HG03432 (cell line): ENCODE measurements around the gene NIPAL3.
"Not testable (repeated sequence)": the region's sequence is repeated elsewhere in the genome, so short reads cannot be mapped to it uniquely, and the experiment has no call there.

ENCODE experiments used
- ATAC-seq: cut with Tn5 transposase; IDR thresholded peaks from one replicate; pipeline ENCODE4 v1.9.1; 2021; ENCODE audit warnings: mild to moderate bottlenecking, moderate library complexity; ENCODE audit not compliant: unreplicated experiment

NIPAL3 gene

DNA sequence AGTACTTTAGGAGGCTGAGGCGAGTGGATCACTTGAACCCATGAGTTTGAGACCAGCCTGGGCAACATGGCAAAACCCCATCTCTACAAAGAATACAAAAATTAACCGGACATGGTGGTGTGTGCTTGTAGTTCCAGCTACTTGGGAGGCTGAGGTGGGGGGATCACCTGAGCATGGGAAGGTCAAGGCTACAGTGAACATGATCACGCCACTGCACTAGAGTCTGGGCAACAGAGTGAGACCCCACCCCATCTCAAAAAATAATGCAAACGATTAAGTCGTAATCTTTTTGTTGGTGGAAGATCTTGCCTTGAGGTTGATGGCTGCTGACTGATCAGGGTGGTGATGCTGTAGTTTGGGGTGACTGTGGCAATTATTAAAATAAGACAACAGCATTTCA, 93.3 kb downstream of the NIPAL3 start:
- no peak for ATAC-seq

DNA sequence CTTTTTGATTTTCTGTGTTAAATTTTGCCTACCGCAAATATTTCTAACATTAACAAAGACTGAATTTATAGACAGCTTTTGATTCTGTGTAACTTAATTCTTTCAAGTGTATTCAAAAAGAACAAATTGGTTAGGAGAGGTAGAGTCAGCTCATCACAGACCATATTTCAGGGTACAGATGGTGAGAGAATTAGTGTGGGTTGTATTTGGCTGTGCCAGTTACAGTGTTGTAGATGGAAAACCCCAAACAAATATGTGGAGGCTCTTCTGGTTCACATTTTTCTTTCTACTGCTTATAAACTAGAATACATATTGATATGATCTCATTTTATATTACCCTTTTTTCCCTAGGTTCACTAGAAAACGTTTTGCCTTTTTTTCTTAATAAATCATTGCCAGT, 98.1 kb downstream of the NIPAL3 start:
- no peak for ATAC-seq

DNA sequence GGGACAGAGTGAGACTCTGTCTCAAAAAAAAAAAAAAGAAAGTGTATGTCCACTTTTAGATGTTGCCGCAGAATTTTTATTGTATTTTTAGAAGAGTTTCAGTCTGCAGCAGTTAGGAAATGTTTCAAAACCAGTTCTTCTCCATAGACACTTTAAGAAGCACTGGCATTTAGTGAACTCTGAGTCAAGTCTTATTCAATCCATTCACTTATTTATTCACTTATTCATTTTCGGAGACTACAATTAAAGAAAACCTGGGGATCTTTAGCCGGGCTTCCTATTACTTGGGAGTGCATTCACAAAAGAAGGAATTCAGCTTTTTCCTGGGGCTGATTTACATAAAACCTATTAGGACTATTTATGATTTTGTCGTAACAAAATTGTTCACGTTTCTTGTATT, 99.3 kb downstream of the NIPAL3 start:
- ATAC-seq, result no peak

DNA sequence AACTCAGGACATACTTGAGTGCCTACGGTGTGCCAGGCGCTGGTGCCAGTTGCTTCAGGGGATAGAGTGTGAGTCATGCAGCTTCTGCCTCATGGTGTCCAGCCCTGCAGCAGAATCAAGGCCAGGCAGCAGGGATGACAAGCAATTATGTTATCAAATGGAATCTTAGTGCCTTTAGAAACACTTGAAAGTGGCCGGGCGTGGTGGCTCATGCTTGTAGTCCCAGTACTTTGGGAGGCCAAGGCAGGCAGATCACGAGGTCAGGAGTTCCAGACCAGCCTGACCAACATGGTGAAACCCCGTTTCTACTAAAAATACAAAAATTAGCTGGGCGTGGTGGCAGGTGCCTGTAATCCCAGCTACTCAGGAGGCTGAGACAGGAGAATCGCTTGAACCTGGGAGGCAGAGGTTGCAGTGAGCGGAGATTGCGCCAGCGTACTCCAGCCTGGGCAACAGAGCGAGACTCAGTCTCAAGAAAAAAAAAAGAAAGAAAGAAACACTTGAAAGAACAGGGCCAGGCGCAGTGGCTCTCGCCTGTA, 100.1 kb downstream of the NIPAL3 start:
- not testable (repeated sequence) for ATAC-seq

DNA sequence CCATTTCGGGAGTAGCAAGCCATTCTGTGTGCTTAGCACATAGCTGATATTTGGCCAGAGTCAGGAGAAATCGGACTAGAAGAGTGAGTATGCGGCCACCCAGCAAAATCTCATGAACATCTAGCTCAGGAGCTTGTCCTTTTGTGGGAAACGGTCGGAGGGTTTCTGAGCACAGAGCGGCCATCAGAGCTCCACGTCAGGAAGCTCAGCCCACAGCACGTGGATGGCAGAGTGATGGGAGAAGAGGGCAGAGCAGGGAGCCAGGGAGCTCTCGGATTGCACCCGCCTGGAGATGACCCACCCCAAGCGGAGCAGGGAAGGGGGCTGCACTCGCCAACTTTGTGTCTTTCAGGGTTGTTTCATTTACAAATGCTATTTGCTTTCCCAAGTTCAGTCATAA, 100.9 kb downstream of the NIPAL3 start:
- ATAC-seq, result no peak

DNA sequence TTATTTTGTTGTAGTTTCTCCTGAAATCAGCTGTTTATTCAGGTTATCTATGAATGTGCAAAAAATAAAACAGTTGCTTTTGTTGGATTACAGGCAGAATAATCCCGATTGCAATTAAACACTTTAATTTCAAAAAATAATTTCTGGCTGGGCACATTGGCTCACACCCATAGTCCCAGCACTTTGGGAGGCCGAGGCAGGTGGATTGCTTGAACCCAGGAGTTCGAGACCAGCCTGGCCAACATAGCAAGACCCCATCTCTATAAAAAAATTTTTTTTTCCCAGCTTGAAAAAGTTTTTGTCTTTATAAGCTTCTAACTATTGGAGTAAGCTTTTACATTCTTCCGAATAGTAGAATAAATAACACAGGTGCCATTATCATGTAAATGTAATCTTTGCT, 102.3 kb downstream of the NIPAL3 start:
- ATAC-seq, result no peak

DNA sequence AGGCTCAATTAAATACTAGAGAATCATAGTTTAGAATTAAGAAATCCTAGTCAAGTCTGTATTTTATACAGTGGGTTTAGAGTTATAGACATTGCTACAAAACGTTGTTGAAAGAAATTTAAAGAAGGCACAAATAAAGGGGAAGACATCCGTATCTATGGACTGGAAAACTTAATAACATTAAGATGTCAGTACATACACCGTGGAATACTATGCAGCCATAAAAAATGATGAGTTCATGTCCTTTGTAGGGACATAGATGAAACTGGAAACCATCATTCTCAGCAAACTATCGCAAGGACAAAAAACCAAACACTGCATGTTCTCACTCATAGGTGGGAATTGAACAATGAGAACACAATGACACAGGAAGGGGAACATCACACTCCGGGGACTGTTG, 104.7 kb downstream of the NIPAL3 start:
- ATAC-seq, result not testable (repeated sequence)
